HG02588 (cell line): ENCODE data around the gene DCP2.
A peak's percentile ranks its signal among the peaks of the same experiment; 100 is the strongest.
"Not testable (repeated sequence)": the region's sequence is repeated elsewhere in the genome, so short reads cannot be mapped to it uniquely, and the experiment has no call there.

Experiments used
- ATAC-seq: cut with Tn5 transposase; IDR thresholded peaks from one replicate; pipeline ENCODE4 v1.9.1; 2021; ENCODE audit warnings: mild to moderate bottlenecking, moderate library complexity; ENCODE audit not compliant: unreplicated experiment

Gene DCP2

GRCh38 chr5:112976432-112977309 is at the start of gene DCP2:
DCP2 (plus strand) TSS chr5:112976798; CDS start chr5:112976934, 136 bp downstream.
- ATAC-seq = peak; percentile 97

- peak; percentile 77 for ATAC-seq
These were observed 47.1 kb upstream of the DCP2 start for GRCh38 chr5:112929336-112930081.

- no peak for ATAC-seq
These were observed 46.6 kb upstream of the DCP2 start for GRCh38 chr5:112930082-112930344.

GRCh38 chr5:112931473-112931872 is 45.1 kb upstream of the DCP2 start:
- no peak for ATAC-seq

GRCh38 chr5:112933105-112933504 is 43.5 kb upstream of the DCP2 start:
- ATAC-seq = no peak

GRCh38 chr5:112933651-112934365 is 42.8 kb upstream of the DCP2 start:
- no peak for ATAC-seq

GRCh38 chr5:112934366-112934663 is 42.3 kb upstream of the DCP2 start:
- ATAC-seq = no peak

- no peak for ATAC-seq
These were observed 40.9 kb upstream of the DCP2 start for GRCh38 chr5:112935675-112936074.

- ATAC-seq = no peak
These were observed 38.3 kb upstream of the DCP2 start for GRCh38 chr5:112938286-112938685.

GRCh38 chr5:112940670-112941069 is 35.9 kb upstream of the DCP2 start:
- no peak for ATAC-seq

- ATAC-seq = no peak
These were observed 28.1 kb upstream of the DCP2 start for GRCh38 chr5:112948458-112948857.

GRCh38 chr5:112951124-112951702 is 25.4 kb upstream of the DCP2 start:
- ATAC-seq = peak; percentile 91

GRCh38 chr5:112956606-112957005 is 20.0 kb upstream of the DCP2 start:
- no peak for ATAC-seq

- ATAC-seq = no peak
These were observed 19.4 kb upstream of the DCP2 start for GRCh38 chr5:112957036-112957808.

GRCh38 chr5:112958093-112959088 is 18.2 kb upstream of the DCP2 start:
- peak; percentile 91 for ATAC-seq

- ATAC-seq = not testable (repeated sequence)
These were observed 16.7 kb upstream of the DCP2 start for GRCh38 chr5:112959872-112960271.

- ATAC-seq = no peak
These were observed 16.3 kb upstream of the DCP2 start for GRCh38 chr5:112960315-112960714.

- no peak for ATAC-seq
These were observed 15.6 kb upstream of the DCP2 start for GRCh38 chr5:112960863-112961504.

GRCh38 chr5:112963374-112963733 is 13.2 kb upstream of the DCP2 start:
- ATAC-seq = not testable (repeated sequence)
